NCI-H1417 treated with DMSO at 0.1 percent for 48 hours (cell line): ENCODE results near the gene ABCC3.

Experiments used
- DNase-seq: peaks from one replicate; lab custom pipeline; 2025; lab: John Stamatoyannopoulos, UW

Gene ABCC3

GRCh38 chr17:50684612-50685333 lies 50.1 kb downstream of the ABCC3 start:
- DNase-seq, result no peak

GRCh38 chr17:50685334-50685665 lies 50.6 kb downstream of the ABCC3 start:
- no peak for DNase-seq

- DNase-seq, result no peak
These were observed 51.2 kb downstream of the ABCC3 start for GRCh38 chr17:50685691-50686493.

- no peak for DNase-seq
These were observed 52.0 kb downstream of the ABCC3 start for GRCh38 chr17:50686494-50687199.

- DNase-seq, result no peak
These were observed 52.8 kb downstream of the ABCC3 start for GRCh38 chr17:50687200-50688066.

GRCh38 chr17:50688245-50688644 lies 53.6 kb downstream of the ABCC3 start:
- no peak for DNase-seq

GRCh38 chr17:50689251-50689650 lies 54.6 kb downstream of the ABCC3 start:
- no peak for DNase-seq

GRCh38 chr17:50689956-50690886 lies 55.5 kb downstream of the ABCC3 start:
- DNase-seq, result no peak

GRCh38 chr17:50690887-50691549 lies 56.3 kb downstream of the ABCC3 start:
- no peak for DNase-seq

- DNase-seq, result no peak
These were observed 57.1 kb downstream of the ABCC3 start for GRCh38 chr17:50691550-50692447.

- DNase-seq, result no peak
These were observed 57.9 kb downstream of the ABCC3 start for GRCh38 chr17:50692448-50693035.

- no peak for DNase-seq
These were observed 58.5 kb downstream of the ABCC3 start for GRCh38 chr17:50693036-50693682.

- no peak for DNase-seq
These were observed 61.7 kb downstream of the ABCC3 start for GRCh38 chr17:50696365-50696879.

GRCh38 chr17:50697062-50697461 lies 62.4 kb downstream of the ABCC3 start:
- no peak for DNase-seq

- DNase-seq, result no peak
These were observed 63.1 kb downstream of the ABCC3 start for GRCh38 chr17:50697663-50698272.

- no peak for DNase-seq
These were observed 64.7 kb downstream of the ABCC3 start for GRCh38 chr17:50699410-50699809.

- no peak for DNase-seq
These were observed 68.5 kb downstream of the ABCC3 start for GRCh38 chr17:50703162-50703561.
